IPS DF 19.7 (cell line): ENCODE measurements around the gene ASTL.

Source experiments
- DNase-seq: peaks from one replicate; pipeline ENCODE4 v3.0.0-alpha.2; 2013; ENCODE audit warnings: low read depth, low spot score

The ASTL gene

GRCh38 chr2:96159084-96159830, 21.0 kb upstream of the ASTL start:
- no peak for DNase-seq

GRCh38 chr2:96158554-96158940, 20.2 kb upstream of the ASTL start:
- DNase-seq: no peak

- no peak for DNase-seq
Measured at GRCh38 chr2:96157649-96158553, 19.6 kb upstream of the ASTL start.

- DNase-seq: no peak
Measured at GRCh38 chr2:96156926-96157648, 18.8 kb upstream of the ASTL start.

GRCh38 chr2:96156011-96156820, 17.9 kb upstream of the ASTL start:
- DNase-seq: no peak

GRCh38 chr2:96154506-96155380, 16.4 kb upstream of the ASTL start:
- DNase-seq: no peak

- DNase-seq: no peak
Measured at GRCh38 chr2:96153991-96154431, 15.7 kb upstream of the ASTL start.

- no peak for DNase-seq
Measured at GRCh38 chr2:96153291-96153713, 15.0 kb upstream of the ASTL start.

GRCh38 chr2:96152304-96153161, 14.2 kb upstream of the ASTL start:
- no peak for DNase-seq

- DNase-seq: no peak
Measured at GRCh38 chr2:96151595-96152303, 13.4 kb upstream of the ASTL start.

GRCh38 chr2:96150791-96151594, 12.7 kb upstream of the ASTL start:
- DNase-seq: no peak

GRCh38 chr2:96150007-96150640, 11.8 kb upstream of the ASTL start:
- no peak for DNase-seq

- DNase-seq: no peak
Measured at GRCh38 chr2:96148410-96149217, 10.3 kb upstream of the ASTL start.

GRCh38 chr2:96147593-96148201, 9.4 kb upstream of the ASTL start:
- no peak for DNase-seq

- no peak for DNase-seq
Measured at GRCh38 chr2:96146881-96147592, 8.7 kb upstream of the ASTL start.
